Measurements from ENCODE around the gene KCNJ12.

Gene KCNJ12

GRCh38 chr17:21352221-21352980 lies 23.8 kb upstream of the KCNJ12 start:
- Histone ChIP-seq H3K4me1 (ENCODE audit: control insufficient read depth, low read depth, low read length) (no peaks in the 10 kb centered on the region), H3K27ac (ENCODE audit: low read length) (no peak overlapping the region), H3K9me3 (ENCODE audit: control insufficient read depth, low read depth, low read length) (no peaks in the 10 kb centered on the region), H3K4me3 (ENCODE audit: low read length) (no peak overlapping the region), H3K9ac (ENCODE audit: low read length) (no peak overlapping the region), H3K27me3 (ENCODE audit: control insufficient read depth, insufficient read depth, low read length) (no peaks in the 10 kb centered on the region), H3K36me3 (ENCODE audit: control insufficient read depth, low read depth, low read length) (no peaks in the 10 kb centered on the region)

GRCh38 chr17:21352981-21353265 lies 23.2 kb upstream of the KCNJ12 start:
- Histone ChIP-seq H3K9ac (ENCODE audit: low read length) (no peak overlapping the region), H3K27me3 (ENCODE audit: control insufficient read depth, insufficient read depth, low read length) (no peaks in the 10 kb centered on the region), H3K27ac (ENCODE audit: low read length) (no peak overlapping the region), H3K4me3 (ENCODE audit: low read length) (no peak overlapping the region), H3K9me3 (ENCODE audit: control insufficient read depth, low read depth, low read length) (no peaks in the 10 kb centered on the region), H3K36me3 (ENCODE audit: control insufficient read depth, low read depth, low read length) (no peaks in the 10 kb centered on the region), H3K4me1 (ENCODE audit: control insufficient read depth, low read depth, low read length) (no peaks in the 10 kb centered on the region)

- Histone ChIP-seq H3K27me3 (ENCODE audit: control insufficient read depth, insufficient read depth, low read length) (no peaks in the 10 kb centered on the region), H3K9ac (ENCODE audit: low read length) (no peak overlapping the region), H3K4me3 (ENCODE audit: low read length) (no peak overlapping the region), H3K4me1 (ENCODE audit: control insufficient read depth, low read depth, low read length) (no peaks in the 10 kb centered on the region), H3K36me3 (ENCODE audit: control insufficient read depth, low read depth, low read length) (no peaks in the 10 kb centered on the region), H3K9me3 (ENCODE audit: control insufficient read depth, low read depth, low read length) (no peaks in the 10 kb centered on the region), H3K27ac (ENCODE audit: low read length) (no peak overlapping the region)
These were observed 22.7 kb upstream of the KCNJ12 start for GRCh38 chr17:21353326-21354010.

- H3K27ac ChIP-seq (ENCODE audit: low read length) = no peak overlapping the region
- H3K9ac ChIP-seq (ENCODE audit: low read length) = no peak overlapping the region
- H3K27me3 ChIP-seq (ENCODE audit: control insufficient read depth, insufficient read depth, low read length) = no peaks in the 10 kb centered on the region
- H3K36me3 ChIP-seq (ENCODE audit: control insufficient read depth, low read depth, low read length) = no peaks in the 10 kb centered on the region
- H3K4me3 ChIP-seq (ENCODE audit: low read length) = no peak overlapping the region
- peaks cover 2% of the 10 kb centered on the region for H3K4me1 ChIP-seq (ENCODE audit: control insufficient read depth, low read depth, low read length)
- H3K9me3 ChIP-seq (ENCODE audit: control insufficient read depth, low read depth, low read length) = no peaks in the 10 kb centered on the region
These were observed 21.3 kb upstream of the KCNJ12 start for GRCh38 chr17:21354796-21355385.

GRCh38 chr17:21355586-21355985 lies 20.6 kb upstream of the KCNJ12 start:
- Histone ChIP-seq H3K9me3 (ENCODE audit: control insufficient read depth, low read depth, low read length) (no peaks in the 10 kb centered on the region), H3K27me3 (ENCODE audit: control insufficient read depth, insufficient read depth, low read length) (no peaks in the 10 kb centered on the region), H3K4me1 (ENCODE audit: control insufficient read depth, low read depth, low read length) (peaks cover 4% of the 10 kb centered on the region), H3K9ac (ENCODE audit: low read length) (no peak overlapping the region), H3K36me3 (ENCODE audit: control insufficient read depth, low read depth, low read length) (no peaks in the 10 kb centered on the region), H3K27ac (ENCODE audit: low read length) (no peak overlapping the region), H3K4me3 (ENCODE audit: low read length) (no peak overlapping the region)

- Histone ChIP-seq H3K9me3 (ENCODE audit: control insufficient read depth, low read depth, low read length) (no peaks in the 10 kb centered on the region), H3K4me1 (ENCODE audit: control insufficient read depth, low read depth, low read length) (peaks cover 4% of the 10 kb centered on the region)
These were observed 19.5 kb upstream of the KCNJ12 start for GRCh38 chr17:21356537-21357127.

GRCh38 chr17:21357281-21357680 lies 18.9 kb upstream of the KCNJ12 start:
- no peak overlapping the region for H3K4me3 ChIP-seq (ENCODE audit: low read length)
- no peaks in the 10 kb centered on the region for H3K9me3 ChIP-seq (ENCODE audit: control insufficient read depth, low read depth, low read length)
- no peaks in the 10 kb centered on the region for H3K36me3 ChIP-seq (ENCODE audit: control insufficient read depth, low read depth, low read length)
- H3K4me1 ChIP-seq (ENCODE audit: control insufficient read depth, low read depth, low read length) = peaks cover 4% of the 10 kb centered on the region
- no peak overlapping the region for H3K9ac ChIP-seq (ENCODE audit: low read length)
- H3K27me3 ChIP-seq (ENCODE audit: control insufficient read depth, insufficient read depth, low read length) = no peaks in the 10 kb centered on the region
- no peak overlapping the region for H3K27ac ChIP-seq (ENCODE audit: low read length)

More at GRCh38 chr17:21356537-21357127, 19.5 kb upstream of the KCNJ12 start:
- Histone ChIP-seq H3K9ac (ENCODE audit: low read length) (no peak overlapping the region), H3K27ac (ENCODE audit: low read length) (no peak overlapping the region), H3K4me3 (ENCODE audit: low read length) (no peak overlapping the region), H3K36me3 (ENCODE audit: control insufficient read depth, low read depth, low read length) (no peaks in the 10 kb centered on the region), H3K27me3 (ENCODE audit: control insufficient read depth, insufficient read depth, low read length) (no peaks in the 10 kb centered on the region)

GRCh38 chr17:21357696-21358656 lies 18.2 kb upstream of the KCNJ12 start:
- Histone ChIP-seq H3K9me3 (ENCODE audit: control insufficient read depth, low read depth, low read length) (no peaks in the 10 kb centered on the region), H3K4me1 (ENCODE audit: control insufficient read depth, low read depth, low read length) (peaks cover 4% of the 10 kb centered on the region), H3K36me3 (ENCODE audit: control insufficient read depth, low read depth, low read length) (no peaks in the 10 kb centered on the region), H3K27me3 (ENCODE audit: control insufficient read depth, insufficient read depth, low read length) (no peaks in the 10 kb centered on the region), H3K9ac (ENCODE audit: low read length) (no peak overlapping the region), H3K27ac (ENCODE audit: low read length) (no peak overlapping the region), H3K4me3 (ENCODE audit: low read length) (no peak overlapping the region)

- Histone ChIP-seq H3K27me3 (ENCODE audit: control insufficient read depth, insufficient read depth, low read length) (no peaks in the 10 kb centered on the region), H3K4me1 (ENCODE audit: control insufficient read depth, low read depth, low read length) (peaks cover 4% of the 10 kb centered on the region), H3K9ac (ENCODE audit: low read length) (no peak overlapping the region), H3K9me3 (ENCODE audit: control insufficient read depth, low read depth, low read length) (no peaks in the 10 kb centered on the region), H3K27ac (ENCODE audit: low read length) (no peak overlapping the region), H3K36me3 (ENCODE audit: control insufficient read depth, low read depth, low read length) (no peaks in the 10 kb centered on the region), H3K4me3 (ENCODE audit: low read length) (no peak overlapping the region)
These were observed 17.3 kb upstream of the KCNJ12 start for GRCh38 chr17:21358682-21359482.

- no peaks in the 10 kb centered on the region for H3K27me3 ChIP-seq (ENCODE audit: control insufficient read depth, insufficient read depth, low read length)
- no peaks in the 10 kb centered on the region for H3K36me3 ChIP-seq (ENCODE audit: control insufficient read depth, low read depth, low read length)
- H3K4me3 ChIP-seq (ENCODE audit: low read length) = no peak overlapping the region
- peaks cover 4% of the 10 kb centered on the region for H3K4me1 ChIP-seq (ENCODE audit: control insufficient read depth, low read depth, low read length)
- no peak overlapping the region for H3K27ac ChIP-seq (ENCODE audit: low read length)
- no peaks in the 10 kb centered on the region for H3K9me3 ChIP-seq (ENCODE audit: control insufficient read depth, low read depth, low read length)
- no peak overlapping the region for H3K9ac ChIP-seq (ENCODE audit: low read length)
These were observed 16.7 kb upstream of the KCNJ12 start for GRCh38 chr17:21359483-21359840.
